Measurements from ENCODE around the gene SELENOV. TPM values are rescaled to one million over a fixed set of nuclear protein-coding genes. Genes with fewer than 3 reads are reported as not detected.

Gene SELENOV
- total RNA-seq, 2 experiments from 2014 or later, result not detected

GRCh38 chr19:39539518-39540332 is 24.8 kb downstream of the SELENOV start, which contains the start of gene EID2:
TSS of gene EID2 (minus strand) at chr19:39540161. CDS start at chr19:39540079, 82 bp downstream.
- CTCF ChIA-PET, result interaction anchor here (0.7 to 1.5 kb wide), 9 partner anchors 14 to 135 kb away, joined by 3 to 5 read pairs (median 3); partner anchors contain the start of genes PLEKHG2 and RPS16
- POLR2A ChIA-PET, result interaction anchor here (0.6 to 1.8 kb wide), 3 partner anchors 104 to 1724 kb away, joined by 3 to 7 read pairs (median 5); partner anchors contain the start of genes HNRNPUL1, MED29, PAF1 and RPS16

- POLR2A ChIA-PET, result interaction anchor here (1.8 kb wide), 1 partner anchor 149 kb away, joined by 5 read pairs; the partner anchor contains the start of genes MED29 and PAF1
- CTCF ChIA-PET, result interaction anchor here (0.7 to 1.2 kb wide), 5 partner anchors 14 to 135 kb away, joined by 3 to 4 read pairs (median 3); partner anchors contain the start of gene PLEKHG2
These were observed 25.4 kb downstream of the SELENOV start for GRCh38 chr19:39540333-39540673.

- POLR2A ChIA-PET, result no interaction called here
- CTCF ChIA-PET, result no interaction called here
These were observed 27.3 kb downstream of the SELENOV start for GRCh38 chr19:39542206-39542605.

- CTCF ChIA-PET, result no interaction called here
- POLR2A ChIA-PET, result interaction anchor here (0.6 kb wide), 1 partner anchor 95 kb away, joined by 3 read pairs; no protein-coding TSS in a partner anchor
These were observed 28.5 kb downstream of the SELENOV start for GRCh38 chr19:39543477-39543857.

GRCh38 chr19:39544226-39544903 is 29.4 kb downstream of the SELENOV start:
- POLR2A ChIA-PET, result interaction anchor here (0.6 kb wide), 1 partner anchor 37 kb away, joined by 3 read pairs; no protein-coding TSS in a partner anchor
- CTCF ChIA-PET, result interaction anchor here (1.4 kb wide), 1 partner anchor 12 kb away, joined by 4 read pairs; the partner anchor contains the start of gene EID2B

- ChIA-PET POLR2A (no interaction called here), CTCF (interaction anchor here (1.4 to 1.7 kb wide), 2 partner anchors 12 to 127 kb away, joined by 4 to 5 read pairs; partner anchors contain the start of gene EID2B)
These were observed 30.0 kb downstream of the SELENOV start for GRCh38 chr19:39544911-39545310.

- POLR2A ChIA-PET, result no interaction called here
These were observed 31.7 kb downstream of the SELENOV start for GRCh38 chr19:39546599-39546998.

GRCh38 chr19:39550197-39550596 is 35.3 kb downstream of the SELENOV start:
- CTCF ChIA-PET, result interaction anchor here (1.0 to 4.5 kb wide), 2 partner anchors 95 to 122 kb away, joined by 3 to 36 read pairs; no protein-coding TSS in a partner anchor
- POLR2A ChIA-PET, result no interaction called here

More at GRCh38 chr19:39546599-39546998, 31.7 kb downstream of the SELENOV start:
- CTCF ChIA-PET, result interaction anchor here (1.7 to 1.8 kb wide), 2 partner anchors 43 to 125 kb away, joined by 5 to 7 read pairs; no protein-coding TSS in a partner anchor

- CTCF ChIA-PET, result interaction anchor here (4.5 kb wide), 1 partner anchor 119 kb away, joined by 36 read pairs; no protein-coding TSS in a partner anchor
- POLR2A ChIA-PET, result no interaction called here
These were observed 38.2 kb downstream of the SELENOV start for GRCh38 chr19:39553082-39553652.

GRCh38 chr19:39554701-39555311 is 39.9 kb downstream of the SELENOV start:
- ChIA-PET CTCF (interaction anchor here (4.5 kb wide), 1 partner anchor 118 kb away, joined by 36 read pairs; no protein-coding TSS in a partner anchor), POLR2A (no interaction called here)

- ChIA-PET POLR2A (no interaction called here), CTCF (no interaction called here)
These were observed 40.9 kb downstream of the SELENOV start for GRCh38 chr19:39555883-39556282.

GRCh38 chr19:39557811-39558623 is 43.1 kb downstream of the SELENOV start:
- ChIA-PET POLR2A (no interaction called here), CTCF (no interaction called here)

- CTCF ChIA-PET, result no interaction called here
- POLR2A ChIA-PET, result no interaction called here
These were observed 43.7 kb downstream of the SELENOV start for GRCh38 chr19:39558624-39559117.

- CTCF ChIA-PET, result no interaction called here
These were observed 48.5 kb downstream of the SELENOV start for GRCh38 chr19:39563408-39563807.

GRCh38 chr19:39566064-39566463 is 51.1 kb downstream of the SELENOV start:
- CTCF ChIA-PET, result no interaction called here
- POLR2A ChIA-PET, result no interaction called here

More at GRCh38 chr19:39563408-39563807, 48.5 kb downstream of the SELENOV start:
- POLR2A ChIA-PET, result no interaction called here

GRCh38 chr19:39568604-39569003 is 53.7 kb downstream of the SELENOV start:
- ChIA-PET POLR2A (no interaction called here), CTCF (interaction anchor here (0.9 kb wide), 1 partner anchor 17 kb away, joined by 3 read pairs; no protein-coding TSS in a partner anchor)
